GM10266 (cell line): ENCODE measurements around the gene GARIN5B.

Experiments
- DNase-seq: peaks from one replicate; pipeline ENCODE4 v3.0.0; 2012; ENCODE audit errors: extremely low spot score
- CTCF ChIP-seq: IDR thresholded peaks from 2 replicates; pipeline ENCODE4 v1.5.1; 2012; ENCODE audit warnings: mild to moderate bottlenecking, low read depth; ENCODE audit not compliant: control insufficient read depth, insufficient read depth; ENCODE audit errors: missing control alignments

GARIN5B gene

GRCh38 chr19:55391702-55392615, 28.9 kb upstream of the GARIN5B start:
- DNase-seq = no peak
- no peak for TF ChIP-seq CTCF

GRCh38 chr19:55391191-55391670, 28.2 kb upstream of the GARIN5B start:
- DNase-seq = no peak
- TF ChIP-seq CTCF = no peak

GRCh38 chr19:55390461-55390880, 27.4 kb upstream of the GARIN5B start:
- DNase-seq = no peak
- TF ChIP-seq CTCF = no peak

- TF ChIP-seq CTCF = no peak
These were observed 26.6 kb upstream of the GARIN5B start for GRCh38 chr19:55389386-55390317.

GRCh38 chr19:55387736-55388497, 24.9 kb upstream of the GARIN5B start:
- TF ChIP-seq CTCF = no peak
- DNase-seq = no peak

More at GRCh38 chr19:55389386-55390317, 26.6 kb upstream of the GARIN5B start:
- no peak for DNase-seq

GRCh38 chr19:55386493-55386971, 23.5 kb upstream of the GARIN5B start:
- no peak for TF ChIP-seq CTCF
- no peak for DNase-seq
